Astrocyte of the spinal cord (primary cell): ENCODE measurements around the gene CCM2L.

Experiments used
- DNase-seq: peaks from one replicate; pipeline ENCODE4 v3.0.0; 2011; ENCODE audit warnings: low read depth, low spot score
- H3K4me3 ChIP-seq: 2 replicates; pipeline ENCODE4 v1.5.1; 2011; ENCODE audit warnings: low read depth, mild to moderate bottlenecking, low read length, moderate library complexity
- in situ Hi-C: cut with HindIII; loops from 2 replicates; pipeline ENCODE4 v1.10.0; 2017; ENCODE audit warnings: low sequenced_read_pairs
- TF ChIP-seq, protein P1 (sequence below): IDR thresholded peaks from 2 replicates; pipeline ENCODE4 v1.5.1; 2012; ENCODE audit warnings: low read depth, mild to moderate bottlenecking, low read length, inconsistent platforms

Gene CCM2L

DNA sequence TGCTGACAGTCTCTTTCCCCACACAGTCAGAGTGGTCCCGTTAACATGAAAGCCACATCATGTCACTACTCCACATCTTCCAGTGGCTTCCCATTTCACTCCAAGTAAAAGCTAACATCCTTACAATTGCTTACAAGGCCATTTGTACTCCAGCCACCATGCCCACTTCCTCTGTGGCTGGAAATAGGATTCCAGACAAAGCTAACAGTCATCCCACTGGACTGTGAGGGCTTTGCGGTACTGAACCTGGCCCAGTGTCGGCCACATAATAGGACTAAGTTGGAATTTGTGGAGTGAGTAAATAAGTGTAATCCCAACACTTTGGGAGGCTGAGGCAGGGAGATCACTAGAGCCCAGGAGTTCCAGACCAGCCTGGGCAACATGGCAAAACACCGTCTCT lies 10.9 kb downstream of the CCM2L start:
- no peak for DNase-seq
- in situ Hi-C loops: no loop called here
- TF ChIP-seq, protein P1, sequence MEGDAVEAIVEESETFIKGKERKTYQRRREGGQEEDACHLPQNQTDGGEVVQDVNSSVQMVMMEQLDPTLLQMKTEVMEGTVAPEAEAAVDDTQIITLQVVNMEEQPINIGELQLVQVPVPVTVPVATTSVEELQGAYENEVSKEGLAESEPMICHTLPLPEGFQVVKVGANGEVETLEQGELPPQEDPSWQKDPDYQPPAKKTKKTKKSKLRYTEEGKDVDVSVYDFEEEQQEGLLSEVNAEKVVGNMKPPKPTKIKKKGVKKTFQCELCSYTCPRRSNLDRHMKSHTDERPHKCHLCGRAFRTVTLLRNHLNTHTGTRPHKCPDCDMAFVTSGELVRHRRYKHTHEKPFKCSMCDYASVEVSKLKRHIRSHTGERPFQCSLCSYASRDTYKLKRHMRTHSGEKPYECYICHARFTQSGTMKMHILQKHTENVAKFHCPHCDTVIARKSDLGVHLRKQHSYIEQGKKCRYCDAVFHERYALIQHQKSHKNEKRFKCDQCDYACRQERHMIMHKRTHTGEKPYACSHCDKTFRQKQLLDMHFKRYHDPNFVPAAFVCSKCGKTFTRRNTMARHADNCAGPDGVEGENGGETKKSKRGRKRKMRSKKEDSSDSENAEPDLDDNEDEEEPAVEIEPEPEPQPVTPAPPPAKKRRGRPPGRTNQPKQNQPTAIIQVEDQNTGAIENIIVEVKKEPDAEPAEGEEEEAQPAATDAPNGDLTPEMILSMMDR: no peak
- H3K4me3 ChIP-seq: no peak overlapping the region

DNA sequence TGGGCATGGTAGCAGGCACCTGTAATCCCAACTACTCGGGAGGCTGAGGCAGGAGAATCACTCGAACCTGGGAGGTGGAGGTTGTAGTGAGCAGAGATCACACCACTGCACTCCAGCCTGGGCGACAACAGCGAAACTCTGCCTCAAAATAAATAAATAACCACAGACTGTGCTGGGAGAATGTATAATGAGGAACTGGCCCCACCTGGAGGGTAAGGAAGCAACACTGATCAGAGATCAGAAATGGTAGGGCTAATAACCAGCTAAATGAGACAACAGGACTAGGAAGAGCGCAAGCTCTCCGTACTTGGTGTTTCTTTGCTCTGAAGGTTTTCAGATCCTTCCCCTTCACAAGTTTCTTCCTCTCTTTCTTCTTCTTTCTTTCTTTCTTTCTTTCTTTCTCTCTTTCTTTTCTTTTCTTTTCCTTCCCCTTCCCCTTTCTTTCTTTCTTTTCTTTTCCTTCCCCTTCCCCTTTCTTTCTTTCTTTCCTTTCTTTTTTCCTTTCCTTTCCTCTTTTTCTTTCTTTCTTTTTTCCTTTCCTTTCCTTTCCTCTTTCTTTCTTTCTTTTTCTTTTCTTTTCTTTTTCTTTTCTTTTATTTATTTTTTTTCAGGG lies 14.6 kb downstream of the CCM2L start:
- in situ Hi-C loops: no loop called here
- no peak overlapping the region for H3K4me3 ChIP-seq
- TF ChIP-seq, protein P1: no peak
- DNase-seq: no peak

DNA sequence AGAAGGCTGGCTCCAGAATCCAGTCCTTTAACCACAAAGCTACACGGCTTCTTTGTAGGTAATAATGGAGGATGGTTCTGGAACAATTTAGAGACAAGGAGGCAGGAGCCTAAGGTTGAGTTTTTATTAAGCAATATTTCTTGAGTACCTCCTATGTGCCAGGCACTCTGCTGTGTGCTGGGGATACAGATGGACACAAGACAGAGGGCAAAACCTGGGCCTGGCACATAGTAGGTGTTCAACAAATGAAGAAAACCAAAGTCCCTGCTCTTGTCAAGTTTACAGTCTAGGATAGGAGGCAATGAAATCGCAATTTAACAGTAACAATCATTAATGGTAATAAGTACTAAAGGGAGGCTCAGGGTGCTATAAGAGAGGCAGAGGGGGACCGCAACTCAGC lies 17.4 kb downstream of the CCM2L start:
- no peak for DNase-seq
- H3K4me3 ChIP-seq: no peak overlapping the region
- TF ChIP-seq, protein P1: no peak
- in situ Hi-C loops: no loop called here

- TF ChIP-seq, protein P1: no peak
- no peak overlapping the region for H3K4me3 ChIP-seq
- peak; percentile 18 for DNase-seq
- in situ Hi-C loops: no loop called here
These were observed 18.6 kb downstream of the CCM2L start for GRCh38 chr20:32028647-32029372.

GRCh38 chr20:32029561-32029960 lies 19.3 kb downstream of the CCM2L start:
- no peak for DNase-seq
- no peak overlapping the region for H3K4me3 ChIP-seq
- in situ Hi-C loops: no loop called here
- TF ChIP-seq, protein P1: no peak

DNA sequence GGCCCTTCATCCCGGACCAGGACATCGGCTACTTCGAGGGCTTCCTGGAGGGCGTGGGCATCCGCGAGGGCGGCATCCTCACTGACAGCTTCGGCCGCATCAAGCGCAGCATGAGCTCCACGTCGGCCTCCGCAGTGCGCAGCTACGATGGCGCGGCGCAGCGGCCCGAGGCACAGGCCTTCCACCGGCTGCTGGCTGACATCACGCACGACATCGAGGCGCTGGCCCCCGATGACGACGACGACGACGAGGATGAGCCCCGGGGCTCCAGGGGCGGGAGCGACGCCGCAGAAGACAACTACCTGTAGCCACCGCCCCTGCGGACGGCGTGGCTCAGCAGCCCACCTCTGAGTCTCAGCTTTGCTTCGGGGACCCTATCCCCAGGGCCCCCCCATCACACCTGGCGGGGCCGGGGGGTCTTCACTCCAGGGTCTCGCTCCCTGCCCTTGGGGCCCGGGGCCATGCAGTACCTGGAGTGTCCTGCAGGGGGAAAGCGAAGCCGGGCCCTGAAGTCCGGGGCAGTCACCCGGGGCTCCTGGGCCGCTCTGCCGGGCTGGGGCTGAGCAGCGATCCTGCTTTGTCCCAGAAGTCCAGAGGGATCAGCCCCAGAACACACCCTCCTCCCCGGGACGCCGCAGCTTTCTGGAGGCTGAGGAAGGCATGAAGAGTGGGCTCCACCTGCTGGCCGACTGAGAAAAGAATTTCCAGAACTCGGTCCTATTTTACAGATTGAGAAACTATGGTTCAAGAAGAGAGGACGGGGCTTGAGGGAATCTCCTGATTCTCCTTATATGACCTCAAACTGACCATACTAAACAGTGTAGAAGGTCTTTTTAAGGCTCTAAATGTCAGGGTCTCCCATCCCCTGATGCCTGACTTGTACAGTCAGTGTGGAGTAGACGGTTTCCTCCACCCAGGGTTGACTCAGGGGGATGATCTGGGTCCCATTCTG lies 21.0 kb downstream of the CCM2L start:
- peak overlapping the region; percentile 6 for H3K4me3 ChIP-seq
- TF ChIP-seq, protein P1: peak; percentile 91
- peak; percentile 63 for DNase-seq
- in situ Hi-C loops: no loop called here
